Right forelimb (tissue), 1 donor: ENCODE results near the gene PPARGC1A.

Source experiments
- DNase-seq: peaks from one replicate; pipeline ENCODE4 v3.0.0-alpha.2; 2018

The PPARGC1A gene

GRCh38 chr4:23837371-23837770 is 52.5 kb downstream of the PPARGC1A start:
- DNase-seq = no peak

- DNase-seq = no peak
These were observed 53.9 kb downstream of the PPARGC1A start for GRCh38 chr4:23835774-23836478.

GRCh38 chr4:23828779-23829178 is 61.1 kb downstream of the PPARGC1A start:
- DNase-seq = no peak

GRCh38 chr4:23828020-23828715 is 61.7 kb downstream of the PPARGC1A start:
- DNase-seq = no peak

GRCh38 chr4:23822181-23822580 is 67.7 kb downstream of the PPARGC1A start:
- DNase-seq = no peak

GRCh38 chr4:23819041-23819511 is 70.8 kb downstream of the PPARGC1A start:
- peak; percentile 43 for DNase-seq

GRCh38 chr4:23818097-23818885 is 71.6 kb downstream of the PPARGC1A start:
- DNase-seq = no peak

GRCh38 chr4:23814996-23815660 is 74.7 kb downstream of the PPARGC1A start:
- DNase-seq = no peak

- DNase-seq = no peak
These were observed 75.3 kb downstream of the PPARGC1A start for GRCh38 chr4:23814587-23814986.

- DNase-seq = no peak
These were observed 78.7 kb downstream of the PPARGC1A start for GRCh38 chr4:23811161-23811560.

- no peak for DNase-seq
These were observed 84.4 kb downstream of the PPARGC1A start for GRCh38 chr4:23805450-23805851.

GRCh38 chr4:23789762-23790161 is 100.1 kb downstream of the PPARGC1A start:
- DNase-seq = no peak

GRCh38 chr4:23788460-23788859 is 101.4 kb downstream of the PPARGC1A start:
- DNase-seq = no peak

GRCh38 chr4:23788027-23788426 is 101.8 kb downstream of the PPARGC1A start:
- DNase-seq = no peak

- no peak for DNase-seq
These were observed 106.9 kb downstream of the PPARGC1A start for GRCh38 chr4:23782778-23783437.

GRCh38 chr4:23779839-23780238 is 110.0 kb downstream of the PPARGC1A start:
- no peak for DNase-seq

- DNase-seq = no peak
These were observed 110.4 kb downstream of the PPARGC1A start for GRCh38 chr4:23779422-23779821.

- DNase-seq = no peak
These were observed 114.2 kb downstream of the PPARGC1A start for GRCh38 chr4:23775694-23776093.

GRCh38 chr4:23774909-23775308 is 114.9 kb downstream of the PPARGC1A start:
- no peak for DNase-seq

GRCh38 chr4:23773884-23774636 is 115.8 kb downstream of the PPARGC1A start:
- no peak for DNase-seq

- DNase-seq = no peak
These were observed 119.8 kb downstream of the PPARGC1A start for GRCh38 chr4:23770011-23770410.

GRCh38 chr4:23769406-23769805 is 120.4 kb downstream of the PPARGC1A start:
- DNase-seq = no peak
